ENCODE results near the gene CASK. TPM values are rescaled to one million over a fixed set of nuclear protein-coding genes. Genes with fewer than 3 reads are reported as not detected.

CASK gene
- 23.7 and 26.4 TPM in 2 replicates for total RNA-seq (2014; rRNA removed)
- polyA plus RNA-seq (2012): 9.5 TPM

GRCh38 chrX:41923211-41923977 is at the start of gene CASK:
Gene CASK (minus strand): TSS chrX:41923554. CDS start chrX:41922988, 566 bp downstream.
- peak; percentile 83 for DNase-seq (ENCODE audit: low read depth)

GRCh38 chrX:41971346-41971745 is 48.0 kb upstream of the CASK start:
- no peak for DNase-seq (ENCODE audit: low read depth)

GRCh38 chrX:41970419-41970818 is 47.1 kb upstream of the CASK start:
- DNase-seq (ENCODE audit: low read depth): no peak

- no peak for DNase-seq (ENCODE audit: low read depth)
These were observed 40.0 kb upstream of the CASK start for GRCh38 chrX:41963348-41963747.

GRCh38 chrX:41960142-41960541 is 36.8 kb upstream of the CASK start:
- no peak for DNase-seq (ENCODE audit: low read depth)

GRCh38 chrX:41958861-41959260 is 35.5 kb upstream of the CASK start:
- no peak for DNase-seq (ENCODE audit: low read depth)

GRCh38 chrX:41956027-41956426 is 32.7 kb upstream of the CASK start:
- DNase-seq (ENCODE audit: low read depth): no peak

GRCh38 chrX:41952102-41952501 is 28.7 kb upstream of the CASK start:
- no peak for DNase-seq (ENCODE audit: low read depth)

- peak; percentile 3 for DNase-seq (ENCODE audit: low read depth)
These were observed 23.7 kb upstream of the CASK start for GRCh38 chrX:41946989-41947612.

GRCh38 chrX:41946235-41946634 is 22.9 kb upstream of the CASK start:
- DNase-seq (ENCODE audit: low read depth): no peak

- no peak for DNase-seq (ENCODE audit: low read depth)
These were observed 12.5 kb upstream of the CASK start for GRCh38 chrX:41935832-41936231.

GRCh38 chrX:41933546-41933945 is 10.2 kb upstream of the CASK start:
- no peak for DNase-seq (ENCODE audit: low read depth)

- no peak for DNase-seq (ENCODE audit: low read depth)
These were observed 9.5 kb upstream of the CASK start for GRCh38 chrX:41932885-41933284.

- no peak for DNase-seq (ENCODE audit: low read depth)
These were observed 8.2 kb upstream of the CASK start for GRCh38 chrX:41931591-41931990.

- DNase-seq (ENCODE audit: low read depth): peak; percentile 39
These were observed 777 bp upstream of the CASK start for GRCh38 chrX:41923978-41924683.

GRCh38 chrX:41922431-41923151 is 763 bp downstream of the CASK start:
- peak; percentile 21 for DNase-seq (ENCODE audit: low read depth)

- peak; percentile 34 for DNase-seq (ENCODE audit: low read depth)
These were observed 1.6 kb downstream of the CASK start for GRCh38 chrX:41921492-41922430.

- DNase-seq (ENCODE audit: low read depth): no peak
These were observed 3.5 kb downstream of the CASK start for GRCh38 chrX:41919870-41920269.

- no peak for DNase-seq (ENCODE audit: low read depth)
These were observed 5.8 kb downstream of the CASK start for GRCh38 chrX:41917517-41917916.

- no peak for DNase-seq (ENCODE audit: low read depth)
These were observed 9.9 kb downstream of the CASK start for GRCh38 chrX:41913476-41913875.

GRCh38 chrX:41912923-41913322 is 10.4 kb downstream of the CASK start:
- peak; percentile 12 for DNase-seq (ENCODE audit: low read depth)
